Hepatocyte (in vitro differentiated cells): ENCODE measurements around the gene GAREM2.

ENCODE experiments used
- EZH2 ChIP-seq: fragments of 200-600 bp; sonication (generic); IDR thresholded peaks from 2 replicates; pipeline ENCODE4 v1.6.1; 2016; ENCODE audit warnings: antibody characterized with exemption, mild to moderate bottlenecking, borderline replicate concordance
- EZH2phosphoT487 ChIP-seq: fragments of 200-600 bp; sonication (generic); IDR thresholded peaks from one replicate; pipeline ENCODE4 v1.6.1; 2018; ENCODE audit warnings: antibody characterized with exemption, mild to moderate bottlenecking, low read depth, moderate library complexity; ENCODE audit not compliant: unreplicated experiment, severe bottlenecking
- TF ChIP-seq, protein P1 (sequence below): fragments of 200-600 bp; sonication (generic); IDR thresholded peaks from 2 replicates; pipeline ENCODE4 v1.5.1; 2016; ENCODE audit warnings: antibody characterized with exemption, mild to moderate bottlenecking; ENCODE audit not compliant: poor library complexity

DNA sequence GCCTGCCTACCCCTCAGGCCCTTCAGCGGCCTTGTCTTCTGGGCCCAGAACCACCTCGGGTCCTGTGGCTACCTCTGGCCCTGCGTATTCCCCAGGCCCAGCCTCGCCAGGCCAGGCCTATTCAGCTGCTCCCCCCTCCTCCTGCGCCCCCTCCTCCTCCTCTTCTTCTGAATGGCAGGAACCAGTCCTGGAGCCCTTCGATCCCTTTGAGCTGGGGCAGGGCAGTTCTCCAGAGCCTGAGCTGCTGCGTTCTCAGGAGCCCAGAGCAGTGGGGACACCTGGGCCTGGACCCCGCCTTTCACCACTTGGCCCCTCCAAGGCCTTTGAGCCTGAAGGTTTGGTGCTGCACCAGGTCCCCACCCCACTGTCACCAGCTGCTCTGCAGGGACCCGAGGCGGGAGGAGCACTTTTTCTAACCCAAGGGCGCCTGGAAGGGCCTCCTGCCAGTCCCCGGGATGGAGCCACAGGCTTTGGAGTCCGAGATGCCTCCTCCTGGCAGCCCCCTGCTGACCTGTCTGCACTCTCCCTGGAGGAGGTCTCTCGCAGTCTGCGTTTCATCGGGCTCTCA, 14.7 kb downstream of the GAREM2 start:
- TF ChIP-seq, protein P1, sequence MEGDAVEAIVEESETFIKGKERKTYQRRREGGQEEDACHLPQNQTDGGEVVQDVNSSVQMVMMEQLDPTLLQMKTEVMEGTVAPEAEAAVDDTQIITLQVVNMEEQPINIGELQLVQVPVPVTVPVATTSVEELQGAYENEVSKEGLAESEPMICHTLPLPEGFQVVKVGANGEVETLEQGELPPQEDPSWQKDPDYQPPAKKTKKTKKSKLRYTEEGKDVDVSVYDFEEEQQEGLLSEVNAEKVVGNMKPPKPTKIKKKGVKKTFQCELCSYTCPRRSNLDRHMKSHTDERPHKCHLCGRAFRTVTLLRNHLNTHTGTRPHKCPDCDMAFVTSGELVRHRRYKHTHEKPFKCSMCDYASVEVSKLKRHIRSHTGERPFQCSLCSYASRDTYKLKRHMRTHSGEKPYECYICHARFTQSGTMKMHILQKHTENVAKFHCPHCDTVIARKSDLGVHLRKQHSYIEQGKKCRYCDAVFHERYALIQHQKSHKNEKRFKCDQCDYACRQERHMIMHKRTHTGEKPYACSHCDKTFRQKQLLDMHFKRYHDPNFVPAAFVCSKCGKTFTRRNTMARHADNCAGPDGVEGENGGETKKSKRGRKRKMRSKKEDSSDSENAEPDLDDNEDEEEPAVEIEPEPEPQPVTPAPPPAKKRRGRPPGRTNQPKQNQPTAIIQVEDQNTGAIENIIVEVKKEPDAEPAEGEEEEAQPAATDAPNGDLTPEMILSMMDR = no peak
- TF ChIP-seq EZH2phosphoT487 = no peak
- TF ChIP-seq EZH2 = no peak
